AG04449 (cell line): ENCODE data around the gene FOXL3.

Source experiments
- CTCF ChIA-PET: fragments of 350-600 bp; formaldehyde crosslinking; extraction: SDS; loops from one replicate; lab custom pipeline; 2021; ENCODE audit warnings: antibody characterized with exemption; lab: Yijun Ruan, JAX
- POLR2A ChIA-PET: fragments of 400-600, 350-600 bp; formaldehyde crosslinking; extraction: SDS; loops from one replicate; lab custom pipeline; 2020; ENCODE audit warnings: antibody characterized with exemption, inconsistent platforms; lab: Yijun Ruan, JAX
- DNase-seq: peaks from one replicate; pipeline ENCODE4 v3.0.0-alpha.2; 2010; ENCODE audit warnings: low read depth, low spot score
- H3K4me3 ChIP-seq: 2 replicates; pipeline ENCODE4 v1.5.1; 2011; ENCODE audit warnings: low read depth, mild to moderate bottlenecking, control low read depth, low read length
- CTCF ChIP-seq: IDR thresholded peaks from one replicate; pipeline ENCODE4 v1.5.1; 2011; ENCODE audit warnings: mild to moderate bottlenecking, moderate library complexity, low read length, control low read depth, inconsistent platforms; ENCODE audit not compliant: insufficient read depth; ENCODE audit errors: missing control alignments

Gene FOXL3

GRCh38 chr7:282621-283020 is 7.3 kb upstream of the FOXL3 start:
- DNase-seq: no peak
- CTCF ChIA-PET: no interaction called here
- no peak for TF ChIP-seq CTCF
- POLR2A ChIA-PET: no interaction called here
- H3K4me3 ChIP-seq: no peak overlapping the region

GRCh38 chr7:284762-285722 is 4.9 kb upstream of the FOXL3 start:
- POLR2A ChIA-PET: no interaction called here
- no peak for DNase-seq
- CTCF ChIA-PET: no interaction called here
- no peak overlapping the region for H3K4me3 ChIP-seq
- TF ChIP-seq CTCF: no peak

- no peak for TF ChIP-seq CTCF
- H3K4me3 ChIP-seq: no peak overlapping the region
- ChIA-PET CTCF (no interaction called here), POLR2A (no interaction called here)
- no peak for DNase-seq
These were observed 4.2 kb upstream of the FOXL3 start for GRCh38 chr7:285731-286130.

GRCh38 chr7:286266-286665 is 3.7 kb upstream of the FOXL3 start:
- no peak overlapping the region for H3K4me3 ChIP-seq
- ChIA-PET CTCF (no interaction called here), POLR2A (no interaction called here)
- no peak for DNase-seq
- no peak for TF ChIP-seq CTCF

GRCh38 chr7:288671-289101 is 1.3 kb upstream of the FOXL3 start:
- ChIA-PET CTCF (no interaction called here), POLR2A (no interaction called here)
- no peak for DNase-seq
- H3K4me3 ChIP-seq: no peak overlapping the region
- TF ChIP-seq CTCF: no peak

GRCh38 chr7:289209-289755 is 688 bp upstream of the FOXL3 start:
- ChIA-PET CTCF (no interaction called here), POLR2A (no interaction called here)
- TF ChIP-seq CTCF: no peak
- no peak overlapping the region for H3K4me3 ChIP-seq
- DNase-seq: no peak
